H1 (cell line): Measurements from ENCODE around the gene CYP4A22. TPM values are rescaled to one million over a fixed set of nuclear protein-coding genes. Genes with fewer than 3 reads are reported as not detected.

Source experiments
- CTCF ChIA-PET: fragments of 300-600 bp; sonication (Branson Sonifier 250); formaldehyde crosslinking; loops from one replicate; lab custom pipeline; 2021; ENCODE audit not compliant: partially characterized antibody; lab: Charles Lee
- POLR2A ChIA-PET: fragments of 300-600 bp; sonication (Branson Sonifier 250); formaldehyde crosslinking; loops from one replicate; lab custom pipeline; 2021; ENCODE audit warnings: inconsistent platforms; ENCODE audit not compliant: partially characterized antibody; lab: Charles Lee
- DNase-seq, 2 experiments: peaks; one replicate each; pipeline versions ENCODE4 v3.0.0 to v3.0.0-alpha.2; 2010 to 2022; ENCODE audit warnings: low spot score in 2 of 2, low read depth in 1 of 2, mixed read lengths in 1 of 2
- FAIRE-seq: peaks from 2 replicates; lab custom pipeline; 2011; peaks lifted over from hg19 to GRCh38; lab: Jason Lieb, UNC
- H2AFZ ChIP-seq: 2 replicates; pipeline ENCODE4 v1.8.1; 2012; ENCODE audit warnings: low read length, inconsistent platforms
- H2AK5ac ChIP-seq: 2 replicates; pipeline ENCODE4 v1.6.1; 2013; ENCODE audit warnings: low read depth, low read length
- H2BK120ac ChIP-seq: replicated peaks from 2 replicates; pipeline ENCODE3; 2013; ENCODE audit warnings: low read depth, low read length, inconsistent platforms
- H2BK12ac ChIP-seq: 2 replicates; pipeline ENCODE4 v1.6.1; 2013; ENCODE audit warnings: low read depth, low read length
- H2BK15ac ChIP-seq: 2 replicates; pipeline ENCODE4 v1.6.1; 2013; ENCODE audit warnings: low read length
- H2BK20ac ChIP-seq: 2 replicates; pipeline ENCODE4 v1.6.1; 2013; ENCODE audit warnings: low read length
- H2BK5ac ChIP-seq: 2 replicates; pipeline ENCODE4 v1.6.1; 2013; ENCODE audit warnings: low read depth, low read length
- H3K14ac ChIP-seq: 2 replicates; pipeline ENCODE4 v1.6.1; 2013; ENCODE audit warnings: inconsistent platforms; ENCODE audit not compliant: insufficient read length
- H3K18ac ChIP-seq: 2 replicates; pipeline ENCODE4 v1.6.1; 2013; ENCODE audit warnings: low read length; ENCODE audit errors: extremely low read depth
- H3K23ac ChIP-seq: 2 replicates; pipeline ENCODE4 v1.6.1; 2013; ENCODE audit warnings: inconsistent platforms; ENCODE audit not compliant: insufficient read length
- H3K23me2 ChIP-seq: 2 replicates; pipeline ENCODE4 v1.6.1; 2013; ENCODE audit warnings: low read depth, low read length
- H3K27ac ChIP-seq: 2 replicates; pipeline ENCODE4 v1.6.1; 2011; ENCODE audit warnings: low read depth, low read length, inconsistent platforms
- H3K27me3 ChIP-seq, 4 experiments: replicated peaks in 1 of 4; 1 replicate in 1 of 4; 2 replicates in 3 of 4; pipeline versions ENCODE4 v1.6.1 to v1.8.1; 2011 to 2013; ENCODE audit warnings: low read length in 3 of 4, mild to moderate bottlenecking in 3 of 4, inconsistent platforms in 2 of 4, mixed read lengths in 2 of 4, moderate library complexity in 1 of 4; ENCODE audit not compliant: control insufficient read depth in 3 of 4, insufficient read depth in 3 of 4; ENCODE audit errors: extremely low read depth in 1 of 4
- H3K36me3 ChIP-seq, 4 experiments: 2 replicates each; pipeline versions ENCODE4 v1.6.1 to v1.8.1; 2011 to 2013; ENCODE audit warnings: mild to moderate bottlenecking in 4 of 4, low read length in 3 of 4, moderate library complexity in 2 of 4, control low read depth in 1 of 4, inconsistent platforms in 1 of 4; ENCODE audit not compliant: insufficient read depth in 4 of 4, control insufficient read depth in 2 of 4
- H3K4ac ChIP-seq: replicated peaks from 2 replicates; pipeline ENCODE3; 2013; ENCODE audit warnings: low read length, low read depth, mixed read lengths, inconsistent platforms; ENCODE audit not compliant: insufficient read length
- H3K4me1 ChIP-seq, 4 experiments: replicated peaks in 1 of 4; 1 replicate in 1 of 4; 2 replicates in 3 of 4; pipeline versions ENCODE4 v1.6.1 to v1.8.1; 2011 to 2013; ENCODE audit warnings: low read length in 3 of 4, inconsistent platforms in 2 of 4, mixed read lengths in 1 of 4; ENCODE audit not compliant: insufficient read depth in 4 of 4, control insufficient read depth in 3 of 4
- H3K4me2 ChIP-seq, 2 experiments: 2 replicates each; pipeline versions ENCODE4 v1.6.1 to v1.8.1; 2011 to 2013; ENCODE audit warnings: low read depth in 2 of 2, low read length in 2 of 2, control low read depth in 1 of 2, inconsistent platforms in 1 of 2, mild to moderate bottlenecking in 1 of 2; ENCODE audit not compliant: insufficient read depth in 1 of 2
- H3K4me3 ChIP-seq, 4 experiments: fragments of 200-600, 300-600 bp in 1 of 4; sonication (generic), shearing (Covaris generic), sonication (Bioruptor Twin) in 1 of 4; 2 replicates each; pipeline versions ENCODE4 v1.5.1 to v1.8.1; 2011 to 2016; ENCODE audit warnings: low read length in 4 of 4, low read depth in 3 of 4, control low read depth in 2 of 4, inconsistent platforms in 2 of 4, mild to moderate bottlenecking in 2 of 4, mixed read lengths in 1 of 4, moderate library complexity in 1 of 4; ENCODE audit not compliant: insufficient read depth in 2 of 4; ENCODE audit errors: extremely low read depth in 1 of 4
- H3K56ac ChIP-seq: replicated peaks from 2 replicates; pipeline ENCODE3; 2013; ENCODE audit warnings: low read depth, mild to moderate bottlenecking, mixed read lengths, low read length, inconsistent platforms; ENCODE audit not compliant: insufficient read length
- H3K79me1 ChIP-seq: 2 replicates; pipeline ENCODE4 v1.6.1; 2013; ENCODE audit warnings: low read depth, low read length, control low read depth
- H3K79me2 ChIP-seq, 2 experiments: 2 replicates each; pipeline versions ENCODE4 v1.6.1 to v1.8.1; 2012 to 2013; ENCODE audit warnings: low read length in 2 of 2, mild to moderate bottlenecking in 2 of 2, inconsistent platforms in 1 of 2; ENCODE audit not compliant: insufficient read depth in 2 of 2, control insufficient read depth in 1 of 2
- H3K9ac ChIP-seq, 4 experiments: replicated peaks in 1 of 4; 1 replicate in 1 of 4; 2 replicates in 3 of 4; pipeline versions ENCODE4 v1.6.1 to v1.8.1; 2011 to 2013; ENCODE audit warnings: low read depth in 3 of 4, low read length in 3 of 4, control low read depth in 2 of 4, mild to moderate bottlenecking in 2 of 4, moderate library complexity in 2 of 4, inconsistent platforms in 1 of 4; ENCODE audit errors: extremely low read depth in 1 of 4
- H3K9me3 ChIP-seq, 2 experiments: 2 replicates each; pipeline versions ENCODE4 v1.6.1 to v1.8.1; 2012 to 2013; ENCODE audit warnings: mild to moderate bottlenecking in 2 of 2, moderate library complexity in 2 of 2, control low read depth in 1 of 2, inconsistent platforms in 1 of 2, low read depth in 1 of 2, low read length in 1 of 2, mixed read lengths in 1 of 2; ENCODE audit not compliant: insufficient read depth in 2 of 2
- H4K20me1 ChIP-seq, 2 experiments: replicated peaks in 1 of 2; 2 replicates each; pipeline versions ENCODE3 to v1.8.1; 2011 to 2013; ENCODE audit warnings: inconsistent platforms in 2 of 2, low read length in 2 of 2, mild to moderate bottlenecking in 1 of 2; ENCODE audit not compliant: insufficient read depth in 2 of 2, control insufficient read depth in 1 of 2
- H4K5ac ChIP-seq: 2 replicates; pipeline ENCODE4 v1.6.1; 2013; ENCODE audit warnings: low read length, low read depth, mixed read lengths, inconsistent platforms; ENCODE audit not compliant: insufficient read length
- H4K8ac ChIP-seq: 2 replicates; pipeline ENCODE4 v1.8.0; 2013; ENCODE audit warnings: mild to moderate bottlenecking, moderate library complexity, low read length, inconsistent platforms; ENCODE audit not compliant: insufficient read depth; ENCODE audit errors: extremely low read depth
- H4K91ac ChIP-seq: replicated peaks from 2 replicates; pipeline ENCODE3; 2013; ENCODE audit warnings: low read length, mixed read lengths, inconsistent platforms; ENCODE audit not compliant: insufficient read length
- BCL11A ChIP-seq, 2 experiments: IDR thresholded peaks; one replicate each; pipeline ENCODE4 v1.6.1; 2011; ENCODE audit warnings: low read depth in 2 of 2, low read length in 2 of 2, mild to moderate bottlenecking in 2 of 2
- CHD2 ChIP-seq: IDR thresholded peaks from 2 replicates; pipeline ENCODE4 v1.6.1; 2012; ENCODE audit warnings: low read length, improper control_type of control experiment
- EGR1 ChIP-seq: IDR thresholded peaks from 2 replicates; pipeline ENCODE4 v1.6.1; 2011; ENCODE audit warnings: low read depth, low read length, borderline replicate concordance
- GTF2F1 ChIP-seq: IDR thresholded peaks from 2 replicates; pipeline ENCODE4 v1.6.1; 2012; ENCODE audit warnings: low read depth, low read length, improper control_type of control experiment, borderline replicate concordance
- MAX ChIP-seq: IDR thresholded peaks from 2 replicates; pipeline ENCODE4 v1.6.1; 2012; ENCODE audit warnings: inconsistent platforms
- SIN3A ChIP-seq, 2 experiments: IDR thresholded peaks in 1 of 2; conservative IDR thresholded peaks in 1 of 2; 2 replicates each; pipeline ENCODE4 v1.6.1; 2011 to 2012; ENCODE audit warnings: low read length in 2 of 2, improper control_type of control experiment in 1 of 2, low read depth in 1 of 2, mild to moderate bottlenecking in 1 of 2
- SP4 ChIP-seq: IDR thresholded peaks from 2 replicates; pipeline ENCODE4 v1.6.1; 2012; ENCODE audit warnings: low read length, inconsistent platforms
- SUZ12 ChIP-seq: fragments of 200-600 bp; sonication (generic); IDR thresholded peaks from 2 replicates; pipeline ENCODE4 v1.6.1; 2012; ENCODE audit warnings: mild to moderate bottlenecking, inconsistent platforms, low read length, moderate library complexity, mixed read lengths
- TBP ChIP-seq: IDR thresholded peaks from 2 replicates; pipeline ENCODE4 v1.6.1; 2011; ENCODE audit warnings: low read depth, low read length, improper control_type of control experiment
- YY1 ChIP-seq: IDR thresholded peaks from 2 replicates; pipeline ENCODE4 v1.6.1; 2011; ENCODE audit warnings: low read depth, mild to moderate bottlenecking, low read length
- ZNF274 ChIP-seq: IDR thresholded peaks from 2 replicates; pipeline ENCODE4 v1.7.0; 2012; ENCODE audit warnings: low read length, borderline replicate concordance; ENCODE audit errors: extremely low read depth
- WGBS, 2 experiments: shearing (Covaris generic) in 1 of 2; methylation state at CpG; one replicate each; pipeline versions ENCODE4 v1.1.6 to v1.1.7; 2013 to 2015; ENCODE audit warnings: low lambda C conversion rate in 2 of 2, mixed read lengths in 2 of 2, inconsistent platforms in 1 of 2, low coverage in 1 of 2, missing lambda C conversion rate in 1 of 2; ENCODE audit not compliant: insufficient replicate concordance in 2 of 2, insufficient coverage in 1 of 2, insufficient read length in 1 of 2; ENCODE audit errors: extremely low coverage in 1 of 2, missing lambda C conversion rate in 1 of 2; 5-methylcytosine and 5-hydroxymethylcytosine counted together
- polyA plus RNA-seq, 7 experiments: library from polyadenylated mRNA; depleted of rRNA in 3 of 7; stranded (reverse) in 5 of 7; unstranded in 2 of 7; fragments of >200 nt in 5 of 7; fragments of 200-250 nt in 2 of 7; gene quantifications; 1 replicate in 5 of 7; 2 replicates in 1 of 7; 4 replicates in 1 of 7; pipeline versions ENCODE4 v1.2.1 to v1.2.3, GENCODE V29; 2011 to 2013; ENCODE audit warnings: missing spikeins in 2 of 7, mixed read lengths in 2 of 7
- total RNA-seq: library from RNA; stranded (reverse); fragmentation: NEBNext Ultra II Directional; extraction: Animal tissue kit (Norgen Biotek cat#: 25700); gene quantifications from 2 replicates; pipeline ENCODE4 v1.2.1, GENCODE V29; 2021

Gene CYP4A22
- total and polyA plus RNA-seq, 2 of the 8 experiments (the other 6 are each of a cell fraction or from before 2014, with no cell fraction given), result not detected

- Histone ChIP-seq H3K23ac (no peak overlapping the region), H2BK120ac (no peak overlapping the region), H3K14ac (no peak overlapping the region), H3K56ac (no peak overlapping the region), H4K91ac (no peak overlapping the region), H3K18ac (no peak overlapping the region), H3K4me3 (no peak overlapping the region), H3K4me2 (peak overlapping the region in 1 of 2 experiments; percentile 42; a peak in 2 of 4 replicates), H4K8ac (no peak overlapping the region; the same call in 1 of the 2 replicates), H2AK5ac (no peak overlapping the region), H3K27ac (no peak overlapping the region), H3K27me3 (peaks cover 0 to 17% (median 11%) of the 10 kb centered on the region in 4 experiments; a peak in 3 of 7 replicates), H2BK12ac (no peak overlapping the region; the same call in 1 of the 2 replicates), H3K36me3 (no peaks in the 10 kb centered on the region), H3K79me1 (no peaks in the 10 kb centered on the region), H3K9me3 (no peaks in the 10 kb centered on the region), H2AFZ (no peak overlapping the region), H4K5ac (no peak overlapping the region), H2BK20ac (no peak overlapping the region), H3K79me2 (no peaks in the 10 kb centered on the region), H3K4me1 (peaks cover 5 to 22% (median 12%) of the 10 kb centered on the region in 4 experiments), H2BK15ac (no peak overlapping the region), H2BK5ac (no peak overlapping the region), H4K20me1 (no peaks in the 10 kb centered on the region), H3K23me2 (no peaks in the 10 kb centered on the region; the same call in 1 of the 2 replicates), H3K9ac (no peak overlapping the region), H3K4ac (no peak overlapping the region)
- 12% methylated on average over 10 of the region's 10 CpGs; no CpG with 5 or more reads in 1 of the 2 experiments for WGBS, 2 experiments
- POLR2A ChIA-PET, result interaction anchor here (0.6 to 2.6 kb wide), 10 partner anchors 8 to 122 kb away, joined by 3 to 10 read pairs (median 3); partner anchors contain the start of gene STIL
- DNase-seq (peak; percentile 90 to 91), FAIRE-seq (peak; percentile 86)
- CTCF ChIA-PET, result interaction anchor here (0.7 to 14.2 kb wide), 31 partner anchors 9 to 630 kb away, joined by 3 to 207 read pairs (median 5); no protein-coding TSS in a partner anchor
- 0 out of 2 replicates have a peak, but pooled peaks have one; percentile 48 for TF ChIP-seq GTF2F1
- no peak for TF ChIP-seq SUZ12
- TF ChIP-seq BCL11A (IDR thresholded peaks at IDR 0.05; ENCODE audit: low read depth in 2 of 2, low read length in 2 of 2), result no peak
- TF ChIP-seq EGR1, result no peak
- TF ChIP-seq CHD2, result no peak
- no peak for TF ChIP-seq ZNF274
- no peak for TF ChIP-seq SP4
- TF ChIP-seq SIN3A (conservative IDR thresholded peaks at IDR 0.05 in 1 of 2, IDR thresholded peaks at IDR 0.05 in 1 of 2; ENCODE audit: low read depth in 1 of 2, low read length in 2 of 2), result peak; percentile 76 to 96; a peak in 2 of 4 replicates
- TF ChIP-seq TBP, result no peak; the same call in 1 of the 2 replicates
- TF ChIP-seq MAX, result peak; percentile 90
- peak; percentile 78; the same call in 1 of the 2 replicates for TF ChIP-seq YY1
These were observed 55.5 kb downstream of the CYP4A22 start for GRCh38 chr1:47192458-47193384.
